CD14-positive monocyte (primary cell): Measurements from ENCODE around the gene MAN1C1. TPM values are rescaled to one million over a fixed set of nuclear protein-coding genes. Genes with fewer than 3 reads are reported as not detected.
A peak's percentile ranks its signal among the peaks of the same experiment; 100 is the strongest.

ENCODE experiments used
- DNase-seq, 3 donors: peaks; one replicate each; pipeline ENCODE4 v3.0.0-alpha.2; 2011 to 2022
- H2AFZ ChIP-seq: 2 replicates; pipeline ENCODE4 v1.6.0; 2012; ENCODE audit warnings: mild to moderate bottlenecking, low read depth, low read length, inconsistent platforms; ENCODE audit not compliant: insufficient read depth, poor library complexity, severe bottlenecking
- H3K27ac ChIP-seq, 2 donors: 1 replicate in 1 of 2; 2 replicates in 1 of 2; pipeline ENCODE4 v1.5.1; 2012 to 2013; ENCODE audit warnings: low read length in 2 of 2, control low read depth in 1 of 2, inconsistent platforms in 1 of 2, low read depth in 1 of 2, mild to moderate bottlenecking in 1 of 2
- H3K27me3 ChIP-seq, 2 donors: one replicate each; pipeline versions ENCODE4 v1.6.0 to v1.6.1; 2011 to 2013; ENCODE audit warnings: low read length in 2 of 2; ENCODE audit not compliant: control insufficient read depth in 2 of 2, insufficient read depth in 2 of 2
- H3K36me3 ChIP-seq, 2 donors: replicated peaks in 1 of 2; 1 replicate in 1 of 2; 2 replicates in 1 of 2; pipeline versions ENCODE4 v1.5.1 to v1.6.1; 2012 to 2013; ENCODE audit warnings: low read length in 2 of 2, control low read depth in 1 of 2, inconsistent platforms in 1 of 2, mild to moderate bottlenecking in 1 of 2; ENCODE audit not compliant: insufficient read depth in 2 of 2, control insufficient read depth in 1 of 2
- H3K4me1 ChIP-seq, 2 donors: 1 replicate in 1 of 2; 2 replicates in 1 of 2; pipeline versions ENCODE4 v1.5.1 to v1.6.1; 2012 to 2013; ENCODE audit warnings: low read length in 2 of 2, control low read depth in 1 of 2, inconsistent platforms in 1 of 2, mild to moderate bottlenecking in 1 of 2, moderate library complexity in 1 of 2; ENCODE audit not compliant: insufficient read depth in 2 of 2, control insufficient read depth in 1 of 2
- H3K4me2 ChIP-seq: replicated peaks from 2 replicates; pipeline ENCODE3; 2012; ENCODE audit warnings: low read length, moderate library complexity, mild to moderate bottlenecking; ENCODE audit not compliant: poor library complexity, severe bottlenecking; ENCODE audit errors: extremely low read depth
- H3K4me3 ChIP-seq, 3 experiments: fragments of 200-600 bp in 1 of 3; sonication (generic) in 1 of 3; replicated peaks in 1 of 3; 1 replicate in 2 of 3; 2 replicates in 1 of 3; pipeline ENCODE4 v1.5.1; 2011 to 2013; ENCODE audit warnings: low read length in 3 of 3, mild to moderate bottlenecking in 3 of 3, control low read depth in 2 of 3, low read depth in 2 of 3, inconsistent platforms in 1 of 3, moderate library complexity in 1 of 3
- H3K79me2 ChIP-seq: 2 replicates; pipeline ENCODE4 v1.6.0; 2012; ENCODE audit warnings: mild to moderate bottlenecking, control low read depth, inconsistent platforms, low read length, moderate library complexity; ENCODE audit not compliant: insufficient read depth
- H3K9ac ChIP-seq: 2 replicates; pipeline ENCODE4 v1.6.0; 2017; ENCODE audit warnings: low read length, mild to moderate bottlenecking; ENCODE audit not compliant: insufficient read depth, poor library complexity, severe bottlenecking
- H3K9me3 ChIP-seq, 2 donors: replicated peaks in 1 of 2; 1 replicate in 1 of 2; 2 replicates in 1 of 2; pipeline versions ENCODE4 v1.5.1 to v1.6.1; 2012 to 2013; ENCODE audit warnings: low read length in 2 of 2, control low read depth in 1 of 2; ENCODE audit not compliant: control insufficient read depth in 1 of 2, insufficient read depth in 1 of 2
- H4K20me1 ChIP-seq: 2 replicates; pipeline ENCODE4 v1.6.0; 2012; ENCODE audit warnings: mild to moderate bottlenecking, low read length, control low read depth, moderate library complexity; ENCODE audit not compliant: insufficient read depth
- H3K27ac Mint-ChIP-seq, 7 donors: one replicate each; pipeline ENCODE4 v1.8.0; 2020; ENCODE audit warnings: mild to moderate bottlenecking in 7 of 7, mixed read lengths in 7 of 7, moderate library complexity in 6 of 7, inconsistent platforms in 2 of 7
- H3K27me3 Mint-ChIP-seq, 3 donors: one replicate each; pipeline ENCODE4 v1.8.0; 2021 to 2022; ENCODE audit warnings: low read depth in 3 of 3, mild to moderate bottlenecking in 3 of 3, mixed read lengths in 3 of 3, moderate library complexity in 3 of 3, inconsistent platforms in 1 of 3
- H3K36me3 Mint-ChIP-seq, 2 donors: one replicate each; pipeline ENCODE4 v1.8.0; 2020; ENCODE audit warnings: mixed read lengths in 2 of 2, inconsistent platforms in 1 of 2, mild to moderate bottlenecking in 1 of 2
- H3K4me1 Mint-ChIP-seq: one replicate; pipeline ENCODE4 v1.8.0; 2020; ENCODE audit warnings: mild to moderate bottlenecking, mixed read lengths
- H3K4me3 Mint-ChIP-seq, 2 donors: one replicate each; pipeline ENCODE4 v1.8.0; 2020; ENCODE audit warnings: mild to moderate bottlenecking in 2 of 2, mixed read lengths in 2 of 2, moderate library complexity in 1 of 2
- H3K9me3 Mint-ChIP-seq, 7 donors: one replicate each; pipeline ENCODE4 v1.8.0; 2020 to 2022; ENCODE audit warnings: mixed read lengths in 7 of 7, mild to moderate bottlenecking in 6 of 7, moderate library complexity in 6 of 7, inconsistent platforms in 2 of 7
- WGBS: methylation state at CpG from one replicate; pipeline ENCODE4 v1.1.5; 2013; ENCODE audit warnings: missing lambda C conversion rate; ENCODE audit not compliant: insufficient coverage; 5-methylcytosine and 5-hydroxymethylcytosine counted together
- intact Hi-C, 2 donors: fragments of 100-400 bp; cut with micrococcal nuclease; formaldehyde crosslinking; loops; one replicate each; pipeline versions ENCODE4 v1.15.0 to v1.15.1; 2023
- polyA plus RNA-seq, 3 donors: library from polyadenylated mRNA; depleted of rRNA in 1 of 3; unstranded in 2 of 3; stranded (reverse) in 1 of 3; fragments of 300-500 nt in 2 of 3; fragments of >200 nt in 1 of 3; fragmentation: Illumina TruSeq in 2 of 3; gene quantifications; 1 replicate in 2 of 3; 2 replicates in 1 of 3; pipeline ENCODE4 v1.2.3, GENCODE V29; 2012 to 2021
- TF ChIP-seq, protein P1 (sequence below): fragments of 200-600 bp; IDR thresholded peaks from one replicate; pipeline ENCODE4 v1.8.0; 2022; ENCODE audit warnings: antibody characterized with exemption, mild to moderate bottlenecking

The MAN1C1 gene
- polyA plus RNA-seq, 3 donors, result 1.2 to 7.2 (median 1.7) TPM

DNA sequence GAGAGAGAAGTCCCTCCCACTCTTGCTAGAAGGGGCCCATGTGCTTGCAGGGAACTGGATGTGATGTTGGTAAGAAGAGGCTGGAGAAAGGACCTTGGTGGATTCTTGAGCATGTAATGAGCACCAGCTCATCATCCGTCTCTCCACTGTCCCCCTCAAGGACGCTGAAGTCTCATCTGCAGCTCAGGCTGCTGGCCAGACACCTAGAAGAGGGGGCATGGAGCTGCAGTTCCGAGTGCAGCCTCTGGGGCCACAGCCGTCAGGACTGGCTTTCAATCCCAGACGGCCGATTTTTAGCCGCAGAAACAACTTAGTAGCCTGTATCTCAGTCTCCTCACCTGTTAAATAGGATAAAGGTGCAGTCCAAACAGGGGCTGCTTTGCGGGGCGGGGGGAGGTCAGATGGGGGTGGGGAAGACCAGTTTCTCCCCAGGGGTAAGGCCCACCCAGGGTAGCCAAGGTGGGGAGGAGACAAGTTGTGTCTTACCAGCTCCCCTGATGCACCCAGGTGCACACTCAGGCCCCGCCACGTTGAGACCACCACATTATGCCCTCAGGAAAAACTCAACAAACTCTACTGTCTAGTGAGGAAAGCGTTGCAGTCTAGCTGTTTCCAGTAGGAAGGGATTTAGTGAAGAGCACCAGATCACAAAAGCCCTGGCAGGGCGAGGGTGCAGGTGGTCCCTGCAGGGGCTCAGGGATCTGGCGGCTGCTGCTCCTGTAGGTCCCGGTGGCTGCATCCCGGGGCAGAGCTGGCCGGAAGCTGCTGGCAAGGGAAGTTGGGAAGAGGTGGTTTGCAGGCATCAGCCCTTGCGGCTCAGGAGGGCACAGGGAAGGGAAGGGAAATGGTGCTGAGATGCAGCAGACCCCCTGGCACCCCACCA lies 43.6 kb upstream of the MAN1C1 start:
- Mint-ChIP-seq H3K27me3 (peaks cover 5 to 12% (median 8%) of the 10 kb centered on the region in 3 donors), H3K27ac (no peak overlapping the region), H3K4me3 (peak overlapping the region in 1 of 2 donors; percentile 21), H3K4me1 (peaks cover 7% of the 10 kb centered on the region), H3K9me3 (no peaks in the 10 kb centered on the region), H3K36me3 (peaks cover 5 to 11% of the 10 kb centered on the region in 2 donors)
- no peak overlapping the region for H3K4me3 ChIP-seq
- H4K20me1 ChIP-seq, result no peaks in the 10 kb centered on the region
- no peak overlapping the region for H3K4me2 ChIP-seq
- H3K27ac ChIP-seq, result no peak overlapping the region
- no peak overlapping the region for H2AFZ ChIP-seq
- intact Hi-C loops, result no loop called here
- DNase-seq, result peak; percentile 14 to 31 (median 23)
- H3K9ac ChIP-seq, result no peak overlapping the region
- TF ChIP-seq, protein P1, sequence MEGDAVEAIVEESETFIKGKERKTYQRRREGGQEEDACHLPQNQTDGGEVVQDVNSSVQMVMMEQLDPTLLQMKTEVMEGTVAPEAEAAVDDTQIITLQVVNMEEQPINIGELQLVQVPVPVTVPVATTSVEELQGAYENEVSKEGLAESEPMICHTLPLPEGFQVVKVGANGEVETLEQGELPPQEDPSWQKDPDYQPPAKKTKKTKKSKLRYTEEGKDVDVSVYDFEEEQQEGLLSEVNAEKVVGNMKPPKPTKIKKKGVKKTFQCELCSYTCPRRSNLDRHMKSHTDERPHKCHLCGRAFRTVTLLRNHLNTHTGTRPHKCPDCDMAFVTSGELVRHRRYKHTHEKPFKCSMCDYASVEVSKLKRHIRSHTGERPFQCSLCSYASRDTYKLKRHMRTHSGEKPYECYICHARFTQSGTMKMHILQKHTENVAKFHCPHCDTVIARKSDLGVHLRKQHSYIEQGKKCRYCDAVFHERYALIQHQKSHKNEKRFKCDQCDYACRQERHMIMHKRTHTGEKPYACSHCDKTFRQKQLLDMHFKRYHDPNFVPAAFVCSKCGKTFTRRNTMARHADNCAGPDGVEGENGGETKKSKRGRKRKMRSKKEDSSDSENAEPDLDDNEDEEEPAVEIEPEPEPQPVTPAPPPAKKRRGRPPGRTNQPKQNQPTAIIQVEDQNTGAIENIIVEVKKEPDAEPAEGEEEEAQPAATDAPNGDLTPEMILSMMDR, result peak; percentile 76
- H3K27me3 ChIP-seq, result no peaks in the 10 kb centered on the region
- 36% methylated on average over 6 of the region's 18 CpGs for WGBS
- peaks cover 0 to under 1% of the 10 kb centered on the region in 2 donors for H3K36me3 ChIP-seq
- no peaks in the 10 kb centered on the region for H3K9me3 ChIP-seq
- no peaks in the 10 kb centered on the region for H3K79me2 ChIP-seq
- H3K4me1 ChIP-seq, result no peaks in the 10 kb centered on the region

DNA sequence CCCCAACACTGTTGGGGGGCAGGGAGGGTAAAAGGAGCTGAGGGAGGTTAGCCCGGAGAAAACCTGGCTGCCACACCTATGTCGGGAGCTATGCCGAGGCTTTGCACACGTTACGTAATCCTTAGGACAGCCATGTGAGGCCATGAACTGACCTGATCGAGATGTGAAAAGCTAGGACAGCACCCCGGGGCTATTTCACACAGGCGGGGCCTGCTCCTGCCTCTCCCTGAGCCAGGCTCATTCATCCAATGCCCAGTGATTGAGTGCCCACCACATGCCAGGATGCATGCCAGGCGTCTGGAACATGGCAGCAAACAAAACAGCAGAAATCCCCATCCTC lies 43.0 kb upstream of the MAN1C1 start:
- no peak overlapping the region for H3K27ac ChIP-seq
- no peaks in the 10 kb centered on the region for H4K20me1 ChIP-seq
- no peak overlapping the region for H3K4me3 ChIP-seq
- TF ChIP-seq, protein P1, result no peak
- no peak overlapping the region for H3K9ac ChIP-seq
- intact Hi-C loops, result no loop called here
- no peaks in the 10 kb centered on the region for H3K4me1 ChIP-seq
- peaks cover 7% of the 10 kb centered on the region for H3K4me1 Mint-ChIP-seq
- H3K4me2 ChIP-seq, result no peak overlapping the region
- H3K27me3 Mint-ChIP-seq, result peaks cover 5 to 12% (median 8%) of the 10 kb centered on the region in 3 donors
- no peak overlapping the region for H2AFZ ChIP-seq
- no peaks in the 10 kb centered on the region for H3K79me2 ChIP-seq
- H3K27ac Mint-ChIP-seq, result no peak overlapping the region
- no peaks in the 10 kb centered on the region for H3K27me3 ChIP-seq
- H3K9me3 ChIP-seq, result no peaks in the 10 kb centered on the region
- H3K36me3 Mint-ChIP-seq, result peaks cover 1 to 5% of the 10 kb centered on the region in 2 donors
- no peak for DNase-seq
- no peaks in the 10 kb centered on the region for H3K36me3 ChIP-seq
- no peak overlapping the region for H3K4me3 Mint-ChIP-seq
- WGBS, result 79% methylated on average over 7 of the region's 9 CpGs
- H3K9me3 Mint-ChIP-seq, result no peaks in the 10 kb centered on the region
